Stimulated activated CD4-positive, alpha-beta T cell treated with anti-CD3 and anti-CD28 coated beads, Interleukin-15, amount 100 ng/mL, for 48 hours (primary cell): ENCODE measurements around the gene POU2F2.
"Not testable (repeated sequence)": the region's sequence is repeated elsewhere in the genome, so short reads cannot be mapped to it uniquely, and the experiment has no call there.

Source experiments
- DNase-seq, 2 donors: peaks; one replicate each; pipeline ENCODE4 v3.0.0-alpha.2; 2020; ENCODE audit warnings: low read depth in 2 of 2

Gene POU2F2

DNA sequence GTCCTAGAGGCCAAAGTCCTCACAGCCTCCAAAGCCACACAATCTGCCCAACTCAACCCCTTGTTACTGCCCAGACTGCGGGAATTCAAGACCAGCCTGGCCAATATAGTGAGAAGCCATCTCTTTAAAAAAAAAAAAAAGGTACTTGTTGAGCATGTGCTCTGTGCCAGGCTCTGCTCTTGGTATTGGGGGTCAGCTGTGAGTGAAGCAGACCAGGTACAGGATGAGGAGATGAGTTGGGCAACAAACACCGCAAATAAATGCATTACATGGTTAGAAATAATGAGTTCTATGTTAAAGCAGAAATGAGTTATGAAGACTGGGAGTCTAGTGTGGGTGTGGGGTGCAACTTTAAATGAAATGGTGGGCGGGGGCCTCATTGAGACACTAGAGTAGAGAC lies 72.1 kb downstream of the POU2F2 start:
- no peak for DNase-seq

DNA sequence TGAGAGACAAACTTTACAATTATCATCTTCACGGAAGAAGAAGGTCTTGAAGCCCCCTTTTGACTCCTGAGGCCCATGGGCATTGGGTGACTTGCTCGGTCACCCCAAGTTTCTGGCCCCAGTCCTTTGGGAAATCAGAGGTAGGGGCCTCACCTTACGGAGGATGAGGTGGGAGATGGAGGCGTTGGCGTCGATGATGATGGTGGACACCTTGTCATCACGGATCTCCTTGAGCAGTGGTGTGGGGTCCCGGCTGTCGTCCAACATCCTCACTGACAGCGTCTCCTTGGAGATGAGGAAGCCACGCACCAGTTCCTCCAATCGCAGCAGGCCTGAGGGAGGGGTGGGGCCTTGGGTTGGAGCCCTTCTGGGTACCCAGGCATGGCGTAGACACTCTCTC lies 73.0 kb downstream of the POU2F2 start:
- DNase-seq = no peak

DNA sequence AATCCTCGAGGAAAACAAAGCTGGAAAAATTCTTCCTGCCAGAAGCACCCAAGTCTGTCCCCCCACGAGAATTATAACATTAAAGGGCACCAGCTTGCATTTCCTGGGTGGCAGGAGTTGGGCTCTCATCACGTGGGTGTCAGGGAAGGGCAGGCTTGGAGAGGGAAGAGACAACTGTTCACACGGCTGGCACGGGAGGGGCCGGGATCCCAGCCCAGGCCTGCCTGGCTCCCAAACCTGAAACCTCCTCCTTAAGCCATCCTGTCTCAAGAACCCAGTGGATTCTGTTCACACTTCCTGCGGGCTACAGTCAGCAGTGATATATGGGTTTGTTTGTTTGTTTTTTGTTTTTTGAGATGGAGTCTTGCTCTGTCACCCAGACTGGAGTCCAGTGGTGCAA lies 74.4 kb downstream of the POU2F2 start:
- DNase-seq = no peak

- no peak for DNase-seq
These were observed 78.0 kb downstream of the POU2F2 start for GRCh38 chr19:42054205-42054604.

GRCh38 chr19:42053037-42053935 lies 79.0 kb downstream of the POU2F2 start:
- no peak for DNase-seq

- DNase-seq = no peak
These were observed 79.9 kb downstream of the POU2F2 start for GRCh38 chr19:42052241-42052863.

- DNase-seq = peak; percentile 45 to 60
These were observed 80.8 kb downstream of the POU2F2 start for GRCh38 chr19:42051166-42052115.

DNA sequence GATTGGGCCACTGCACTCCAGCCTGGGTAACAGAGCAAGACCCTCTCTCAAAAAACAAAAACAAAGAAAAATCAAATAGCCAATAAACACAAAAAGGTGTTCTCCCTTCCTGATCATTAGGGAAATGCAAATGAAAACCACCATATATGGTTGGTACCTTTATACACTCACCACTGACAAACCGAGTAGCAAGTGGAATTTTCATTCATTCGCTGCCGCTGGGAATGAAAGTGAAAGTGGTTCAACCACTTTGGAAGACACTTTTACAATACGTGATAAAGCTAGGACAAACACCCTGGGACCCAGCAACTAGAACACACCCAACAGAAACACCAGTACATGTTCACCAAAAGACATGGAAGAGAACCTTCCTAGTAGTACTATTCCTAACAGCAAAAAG lies 83.3 kb downstream of the POU2F2 start:
- no peak for DNase-seq

DNA sequence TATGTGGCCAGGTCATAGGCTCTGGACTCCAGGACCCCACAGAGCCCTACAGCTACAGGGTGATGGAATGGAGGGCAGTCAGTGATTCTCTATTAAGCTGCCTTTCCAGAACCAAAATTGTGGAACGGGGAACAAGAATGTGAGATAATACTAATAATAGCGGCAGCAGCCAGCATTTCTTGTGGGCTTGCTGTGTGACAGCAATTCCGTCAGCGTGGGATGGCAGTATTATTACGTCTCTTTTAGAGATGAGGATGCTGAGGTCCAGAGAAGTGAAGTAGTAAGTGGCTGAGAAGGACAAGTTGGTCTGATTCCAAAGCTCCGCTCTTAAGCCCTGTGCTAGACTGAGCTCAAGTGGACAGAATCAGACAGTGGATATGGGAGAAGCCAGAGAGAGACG lies 86.7 kb downstream of the POU2F2 start:
- DNase-seq = no peak

- no peak for DNase-seq
These were observed 89.6 kb downstream of the POU2F2 start for GRCh38 chr19:42042455-42043170.

DNA sequence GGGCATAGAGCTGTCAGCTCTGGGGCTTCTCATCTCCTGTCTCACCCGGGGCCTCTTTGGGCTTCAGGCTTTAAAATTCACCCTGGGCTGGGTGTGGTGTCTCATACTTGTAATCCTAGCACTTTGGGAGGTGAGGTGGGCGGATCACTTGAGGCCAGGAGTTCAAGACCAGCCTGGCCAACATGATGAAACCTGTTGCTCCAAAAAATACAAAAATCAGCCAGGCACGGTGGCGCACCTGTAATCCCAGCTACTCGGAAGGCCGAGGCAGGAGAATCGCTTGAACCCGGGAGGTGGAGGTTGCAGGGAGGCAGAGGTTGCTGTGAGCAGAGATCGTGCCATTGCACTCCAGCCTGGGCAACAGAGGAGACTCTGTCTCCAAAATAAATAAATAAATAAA lies 91.8 kb downstream of the POU2F2 start:
- not testable (repeated sequence) for DNase-seq

DNA sequence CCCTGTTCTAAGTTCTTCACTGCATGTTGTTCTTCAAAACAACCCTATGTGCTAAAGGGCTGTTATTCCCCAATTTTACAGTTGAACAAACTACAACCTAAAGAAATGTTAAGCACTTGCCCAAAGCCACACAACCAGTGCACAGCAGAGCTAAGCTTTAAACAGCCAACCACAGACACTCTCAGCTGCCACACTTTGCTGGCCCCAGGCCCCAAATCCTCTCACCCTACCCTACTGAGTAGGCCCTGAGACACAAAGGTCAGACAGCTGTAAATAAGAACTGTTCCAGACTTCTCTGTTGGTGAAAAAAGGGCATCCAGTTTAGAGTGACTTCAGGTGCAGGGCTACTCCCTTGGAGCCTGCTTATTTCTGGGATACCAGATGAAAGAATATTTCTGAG lies 92.2 kb downstream of the POU2F2 start:
- DNase-seq = no peak

- DNase-seq = no peak
These were observed 93.6 kb downstream of the POU2F2 start for GRCh38 chr19:42038666-42039065.

DNA sequence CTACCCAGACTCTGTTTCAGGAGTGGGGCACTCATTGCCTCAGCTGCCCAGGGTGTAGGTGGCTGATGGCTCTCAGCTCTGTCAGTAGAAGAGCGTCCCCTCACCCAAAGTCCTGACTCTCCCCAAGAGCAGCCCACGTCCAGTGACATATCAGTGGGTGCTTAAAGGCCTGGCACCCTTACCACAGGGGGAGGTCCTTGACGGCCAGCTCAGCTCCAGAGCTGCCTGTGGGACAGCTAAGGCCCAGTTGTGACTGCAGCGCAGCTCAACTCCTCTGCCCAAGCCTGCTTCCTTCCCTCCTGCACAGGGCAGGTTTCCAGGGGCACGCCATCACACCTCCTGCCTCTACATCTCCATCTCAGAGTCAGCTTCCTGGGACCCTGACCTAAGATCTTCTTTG lies 94.6 kb downstream of the POU2F2 start:
- DNase-seq = no peak
